T-helper 17 cell (primary cell): ENCODE data around the gene HSPA12A. TPM values are rescaled to one million over a fixed set of nuclear protein-coding genes. Genes with fewer than 3 reads are reported as not detected.

Source experiments
- ATAC-seq: fragments of 150-1000 bp; cut with Tn5 transposase; 2 replicates; pipeline ENCODE4 v1.10.0; 2021; ENCODE audit warnings: mild to moderate bottlenecking, moderate library complexity
- DNase-seq, 3 donors: peaks; one replicate each; pipeline versions ENCODE4 v3.0.0 to v3.0.0-alpha.2; 2020 to 2021
- H3K9me3 ChIP-seq: one replicate; pipeline ENCODE4 v1.7.0; 2013; ENCODE audit warnings: low read length, mild to moderate bottlenecking; ENCODE audit not compliant: control insufficient read depth, poor library complexity, severe bottlenecking
- H3K27ac Mint-ChIP-seq: one replicate; pipeline ENCODE4 v1.8.0; 2022; ENCODE audit warnings: mild to moderate bottlenecking, moderate library complexity, mixed read lengths
- H3K27me3 Mint-ChIP-seq: one replicate; pipeline ENCODE4 v1.8.0; 2022; ENCODE audit warnings: mixed read lengths
- H3K36me3 Mint-ChIP-seq: one replicate; pipeline ENCODE4 v1.8.0; 2022; ENCODE audit warnings: low read depth, mixed read lengths
- H3K4me1 Mint-ChIP-seq: one replicate; pipeline ENCODE4 v1.8.0; 2022; ENCODE audit warnings: mild to moderate bottlenecking, mixed read lengths
- H3K4me3 Mint-ChIP-seq: one replicate; pipeline ENCODE4 v1.8.0; 2022; ENCODE audit warnings: mild to moderate bottlenecking, moderate library complexity, mixed read lengths
- total RNA-seq, 4 donors: library from RNA in 2 of 4; stranded (reverse) in 2 of 4; gene quantifications; one replicate each; pipeline ENCODE4 v1.2.3 and lab custom pipeline; 2022 to 2026

HSPA12A gene
- total RNA-seq, 2 donors from 2014 or later: 0.37 to 0.62 TPM

GRCh38 chr10:116777006-116777405 is 34.6 kb upstream of the HSPA12A start:
- H3K9me3 ChIP-seq: no peaks in the 10 kb centered on the region
- Mint-ChIP-seq H3K27me3 (peaks cover 39% of the 10 kb centered on the region), H3K4me3 (no peak overlapping the region), H3K36me3 (peaks cover 2% of the 10 kb centered on the region), H3K4me1 (no peaks in the 10 kb centered on the region), H3K27ac (no peak overlapping the region)
- DNase-seq (no peak), ATAC-seq (no peak)

GRCh38 chr10:116775488-116776400 is 33.4 kb upstream of the HSPA12A start:
- no peaks in the 10 kb centered on the region for H3K4me1 Mint-ChIP-seq

GRCh38 chr10:116774728-116775151 is 32.4 kb upstream of the HSPA12A start:
- no peak for ATAC-seq
- H3K9me3 ChIP-seq: no peaks in the 10 kb centered on the region
- no peak overlapping the region for H3K4me3 Mint-ChIP-seq
- DNase-seq: no peak
- peaks cover 2% of the 10 kb centered on the region for H3K36me3 Mint-ChIP-seq
- peaks cover 49% of the 10 kb centered on the region for H3K27me3 Mint-ChIP-seq
- H3K4me1 Mint-ChIP-seq: peaks cover 3% of the 10 kb centered on the region
- no peak overlapping the region for H3K27ac Mint-ChIP-seq

More at GRCh38 chr10:116775488-116776400, 33.4 kb upstream of the HSPA12A start:
- DNase-seq (no peak), ATAC-seq (no peak)
- H3K9me3 ChIP-seq: no peaks in the 10 kb centered on the region
- Mint-ChIP-seq H3K27me3 (peaks cover 39% of the 10 kb centered on the region), H3K36me3 (peaks cover 2% of the 10 kb centered on the region), H3K27ac (no peak overlapping the region), H3K4me3 (no peak overlapping the region)

- H3K36me3 Mint-ChIP-seq: peaks cover 2% of the 10 kb centered on the region
- no peaks in the 10 kb centered on the region for H3K9me3 ChIP-seq
- ATAC-seq (no peak), DNase-seq (no peak)
- H3K27me3 Mint-ChIP-seq: peaks cover 56% of the 10 kb centered on the region
- peaks cover 3% of the 10 kb centered on the region for H3K4me1 Mint-ChIP-seq
- no peak overlapping the region for H3K4me3 Mint-ChIP-seq
- no peak overlapping the region for H3K27ac Mint-ChIP-seq
These were observed 30.7 kb upstream of the HSPA12A start for GRCh38 chr10:116772909-116773705.

- no peak overlapping the region for H3K4me3 Mint-ChIP-seq
- H3K27ac Mint-ChIP-seq: no peak overlapping the region
- peaks cover 3% of the 10 kb centered on the region for H3K4me1 Mint-ChIP-seq
- H3K9me3 ChIP-seq: no peaks in the 10 kb centered on the region
- ATAC-seq: no peak
- DNase-seq: no peak
- H3K27me3 Mint-ChIP-seq: peaks cover 58% of the 10 kb centered on the region
- H3K36me3 Mint-ChIP-seq: peaks cover 2% of the 10 kb centered on the region
These were observed 29.7 kb upstream of the HSPA12A start for GRCh38 chr10:116771959-116772585.

- Mint-ChIP-seq H3K36me3 (peaks cover 2% of the 10 kb centered on the region), H3K27ac (no peak overlapping the region), H3K27me3 (peaks cover 57% of the 10 kb centered on the region), H3K4me1 (peaks cover 3% of the 10 kb centered on the region), H3K4me3 (no peak overlapping the region)
- DNase-seq (no peak), ATAC-seq (no peak)
- H3K9me3 ChIP-seq: no peaks in the 10 kb centered on the region
These were observed 29.0 kb upstream of the HSPA12A start for GRCh38 chr10:116771101-116771958.

- H3K27me3 Mint-ChIP-seq: peaks cover 60% of the 10 kb centered on the region
- peaks cover 2% of the 10 kb centered on the region for H3K36me3 Mint-ChIP-seq
- H3K4me1 Mint-ChIP-seq: peaks cover 3% of the 10 kb centered on the region
- H3K9me3 ChIP-seq: no peaks in the 10 kb centered on the region
- ATAC-seq (no peak), DNase-seq (no peak)
- H3K4me3 Mint-ChIP-seq: no peak overlapping the region
- H3K27ac Mint-ChIP-seq: no peak overlapping the region
These were observed 27.9 kb upstream of the HSPA12A start for GRCh38 chr10:116770281-116770680.

- Mint-ChIP-seq H3K4me1 (peaks cover 3% of the 10 kb centered on the region), H3K4me3 (no peak overlapping the region), H3K36me3 (peaks cover 1% of the 10 kb centered on the region), H3K27ac (no peak overlapping the region), H3K27me3 (peaks cover 55% of the 10 kb centered on the region)
- DNase-seq: no peak
- H3K9me3 ChIP-seq: no peaks in the 10 kb centered on the region
- ATAC-seq: no peak
These were observed 27.4 kb upstream of the HSPA12A start for GRCh38 chr10:116769791-116770190.

GRCh38 chr10:116769368-116769767 is 27.0 kb upstream of the HSPA12A start:
- Mint-ChIP-seq H3K4me1 (peaks cover 3% of the 10 kb centered on the region), H3K36me3 (peaks cover 2% of the 10 kb centered on the region), H3K27ac (no peak overlapping the region), H3K27me3 (peaks cover 53% of the 10 kb centered on the region), H3K4me3 (no peak overlapping the region)
- DNase-seq (no peak), ATAC-seq (no peak)
- no peaks in the 10 kb centered on the region for H3K9me3 ChIP-seq

- Mint-ChIP-seq H3K27me3 (peaks cover 58% of the 10 kb centered on the region), H3K27ac (no peak overlapping the region), H3K36me3 (peaks cover 2% of the 10 kb centered on the region), H3K4me3 (no peak overlapping the region), H3K4me1 (peaks cover 3% of the 10 kb centered on the region)
- ATAC-seq (no peak), DNase-seq (no peak)
- H3K9me3 ChIP-seq: no peaks in the 10 kb centered on the region
These were observed 26.4 kb upstream of the HSPA12A start for GRCh38 chr10:116768786-116769185.

- Mint-ChIP-seq H3K27ac (no peak overlapping the region), H3K4me1 (peaks cover 3% of the 10 kb centered on the region), H3K36me3 (peaks cover 2% of the 10 kb centered on the region), H3K27me3 (peaks cover 74% of the 10 kb centered on the region), H3K4me3 (no peak overlapping the region)
- no peaks in the 10 kb centered on the region for H3K9me3 ChIP-seq
- ATAC-seq (no peak), DNase-seq (no peak)
These were observed 24.7 kb upstream of the HSPA12A start for GRCh38 chr10:116766837-116767634.
